ENCODE results near the gene NMUR1. TPM values are rescaled to one million over a fixed set of nuclear protein-coding genes. Genes with fewer than 3 reads are reported as not detected.

Gene NMUR1
- total and polyA plus RNA-seq, 2 experiments from 2014 or later, result 0.29 to 0.59 TPM

- TF ChIP-seq REST (IDR thresholded peaks at IDR 0.05; ENCODE audit: unreplicated experiment) (no peak), ETS1 (IDR thresholded peaks at IDR 0.05) (no peak), POLR2AphosphoS5 (IDR thresholded peaks at IDR 0.05; ENCODE audit: low read depth) (no peak)
Measured at GRCh38 chr2:231546014-231546715, 15.9 kb upstream of the NMUR1 start (continued).

- no peaks in the 10 kb centered on the region for H3K79me2 ChIP-seq (replicated peaks; ENCODE audit: insufficient read depth)
- no peak for ATAC-seq
- H4K20me1 ChIP-seq (replicated peaks; ENCODE audit: insufficient read depth), result no peaks in the 10 kb centered on the region
- no peak overlapping the region for H3K27ac Mint-ChIP-seq
- H3K4me3 ChIP-seq, result no peak overlapping the region
- H3F3A ChIP-seq (replicated peaks; ENCODE audit: low read depth), result no peaks in the 10 kb centered on the region; the same call in 1 of the 2 replicates
- H3K27me3 ChIP-seq (ENCODE audit: insufficient read depth), result no peaks in the 10 kb centered on the region
- no peak overlapping the region for H3K4me2 ChIP-seq
- H3K4me3 Mint-ChIP-seq, result no peak overlapping the region
- DNase-seq (ENCODE audit: low spot score), result no peak
- peaks cover 10% of the 10 kb centered on the region for H3K9me3 Mint-ChIP-seq
- peak overlapping the region; percentile 74 for H2AFZ ChIP-seq
- no peak overlapping the region for H3K27ac ChIP-seq (ENCODE audit: low read depth)
- no peaks in the 10 kb centered on the region for H3K4me1 ChIP-seq (ENCODE audit: insufficient read depth)
- peaks cover 4% of the 10 kb centered on the region; the same call in 1 of the 3 replicates for H3K36me3 Mint-ChIP-seq (ENCODE audit: low read depth)
- H3K9me2 ChIP-seq (ENCODE audit: insufficient read depth), result no peaks in the 10 kb centered on the region
- no peaks in the 10 kb centered on the region for H3K4me1 Mint-ChIP-seq
- no peaks in the 10 kb centered on the region for H3K36me3 ChIP-seq (ENCODE audit: insufficient read depth)
- peaks cover 3% of the 10 kb centered on the region for H3K27me3 Mint-ChIP-seq (ENCODE audit: insufficient read depth, low read depth, poor library complexity)
- TF ChIP-seq EZH2 (IDR thresholded peaks at IDR 0.05; ENCODE audit: low read depth, unreplicated experiment) (no peak), EZH2phosphoT487 (IDR thresholded peaks at IDR 0.05; ENCODE audit: unreplicated experiment) (no peak), ZNF114 (CRISPR knock-in tag; IDR thresholded peaks at IDR 0.05) (no peak), ETS1 (IDR thresholded peaks at IDR 0.05) (no peak), CTCF (conservative IDR thresholded peaks at IDR 0.05; ENCODE audit: low read depth in 2 of 2) (no peak), NANOG (IDR thresholded peaks at IDR 0.05; ENCODE audit: borderline replicate concordance) (no peak), JUNB (IDR thresholded peaks at IDR 0.05; ENCODE audit: unreplicated experiment) (no peak), CREB1 (CRISPR knock-in tag; IDR thresholded peaks at IDR 0.05; ENCODE audit: low read depth) (no peak), STAT1 (IDR thresholded peaks at IDR 0.05; ENCODE audit: unreplicated experiment) (no peak)
Measured at GRCh38 chr2:231545105-231545902, 15.1 kb upstream of the NMUR1 start.
